Stimulated activated CD8-positive, alpha-beta memory T cell treated with anti-CD3 and anti-CD28 coated beads, Interleukin-12 subunit alpha, Interleukin-12 subunit beta, amount 100 ng/mL, for 24 hours (primary cell): ENCODE data around the gene TNS3.

ENCODE experiments used
- DNase-seq: peaks from one replicate; pipeline ENCODE4 v3.0.0-alpha.2; 2020; ENCODE audit errors: extremely low read depth

TNS3 gene

DNA sequence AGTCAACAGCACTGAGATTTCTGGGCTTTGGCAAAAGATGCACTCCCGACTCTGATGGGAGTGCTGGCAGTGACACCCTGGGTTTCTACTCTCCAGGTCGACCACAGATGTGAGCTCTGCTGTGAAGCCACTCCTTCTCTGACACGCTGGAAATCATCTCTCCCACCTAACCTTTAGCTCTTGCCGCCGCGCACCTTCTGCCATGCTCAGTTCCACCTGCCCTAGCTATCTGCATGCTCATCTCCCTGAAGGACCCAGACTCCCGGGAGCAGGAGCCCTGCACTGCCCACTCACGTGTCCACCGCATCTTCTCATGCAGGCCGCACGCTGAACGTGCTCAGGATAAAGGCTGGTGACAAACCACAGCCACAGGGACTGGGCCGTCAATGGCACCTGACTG is 174.8 kb downstream of the TNS3 start:
- no peak for DNase-seq

DNA sequence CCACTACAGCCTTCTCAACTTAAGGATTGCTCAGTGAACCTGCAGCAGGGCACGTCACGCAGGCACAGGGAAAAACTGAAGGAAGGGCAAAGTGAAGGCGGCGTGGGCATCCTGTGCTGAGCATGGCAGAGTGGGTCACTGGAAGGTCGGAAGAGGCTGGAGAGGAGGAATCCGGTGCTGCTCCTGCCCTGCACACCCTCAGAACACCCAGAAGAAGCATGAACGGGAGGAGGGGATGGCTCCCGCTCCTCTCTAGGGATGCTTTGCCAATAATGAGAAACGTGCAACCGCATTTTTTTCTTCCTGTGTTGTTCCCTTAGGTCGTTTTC is 175.1 kb downstream of the TNS3 start:
- DNase-seq = no peak

DNA sequence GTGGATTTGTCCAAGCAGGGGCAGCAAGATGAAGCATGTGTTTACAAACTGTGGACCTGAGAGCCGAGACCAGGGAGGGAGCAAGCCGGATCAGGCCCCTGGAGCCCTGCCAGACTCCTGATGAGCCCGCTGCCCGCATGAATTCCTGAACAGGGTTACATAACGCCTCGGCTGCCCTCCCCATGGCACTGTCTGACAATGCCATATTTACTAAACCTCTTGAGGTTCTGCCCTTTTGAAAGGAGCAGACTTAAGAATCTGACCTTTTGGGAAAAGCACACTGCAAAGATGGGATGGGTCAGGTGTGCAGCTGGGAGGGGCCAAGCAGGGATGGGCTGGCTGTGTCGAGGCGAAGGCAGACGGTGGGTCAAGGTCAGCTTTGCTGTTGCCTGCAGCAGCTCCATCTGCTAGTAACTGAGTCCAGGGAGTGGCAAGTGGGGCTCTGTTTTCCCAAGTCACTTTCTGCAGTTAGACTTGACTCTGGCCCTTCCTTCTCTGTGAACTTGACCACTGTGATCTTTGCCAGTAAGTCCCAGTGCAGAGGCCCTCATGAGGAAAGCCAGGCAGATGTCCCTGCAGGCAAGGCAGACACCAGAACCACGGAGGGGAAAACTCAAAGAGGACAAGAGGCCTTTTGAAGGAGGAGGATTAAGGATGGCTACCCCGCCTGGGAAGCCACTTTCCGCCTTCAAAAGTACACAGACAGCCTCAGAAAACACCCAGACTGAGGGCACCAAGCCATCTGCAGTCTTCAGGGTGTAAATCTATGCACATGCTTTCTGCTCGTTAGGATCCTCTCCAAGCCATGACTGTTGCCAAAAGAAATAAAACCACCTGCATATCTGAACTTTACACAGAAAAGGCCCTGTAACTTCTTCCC is 175.8 kb downstream of the TNS3 start:
- DNase-seq = no peak

DNA sequence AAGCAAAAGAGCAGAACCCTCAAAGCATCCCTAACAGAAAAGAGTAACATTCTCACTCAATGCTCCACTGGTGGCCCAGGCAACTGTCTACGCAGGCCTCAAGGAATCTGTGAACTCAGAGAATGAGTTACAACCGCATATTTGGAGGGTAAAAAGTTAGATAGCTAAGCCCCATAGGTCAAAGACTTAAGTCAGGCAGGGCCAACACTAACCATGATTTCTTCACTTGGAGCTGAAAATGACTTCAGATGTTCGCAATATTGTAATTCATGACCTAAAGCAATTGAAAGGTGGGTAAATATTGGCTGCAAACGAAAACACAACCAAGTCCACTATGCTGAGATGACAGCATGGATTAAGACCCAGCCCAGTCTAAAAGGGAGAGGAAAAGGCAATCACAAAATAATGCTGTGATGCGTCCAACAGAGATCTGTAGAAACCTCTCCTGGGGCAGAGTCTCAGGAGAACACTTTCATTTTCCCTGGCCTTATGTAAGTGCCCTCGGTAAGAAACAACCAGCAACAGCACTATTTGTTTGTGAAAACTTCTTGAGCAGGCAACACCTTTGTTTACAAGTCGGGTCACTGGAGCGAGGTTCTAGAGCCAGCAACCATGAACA is 176.5 kb downstream of the TNS3 start:
- no peak for DNase-seq

DNA sequence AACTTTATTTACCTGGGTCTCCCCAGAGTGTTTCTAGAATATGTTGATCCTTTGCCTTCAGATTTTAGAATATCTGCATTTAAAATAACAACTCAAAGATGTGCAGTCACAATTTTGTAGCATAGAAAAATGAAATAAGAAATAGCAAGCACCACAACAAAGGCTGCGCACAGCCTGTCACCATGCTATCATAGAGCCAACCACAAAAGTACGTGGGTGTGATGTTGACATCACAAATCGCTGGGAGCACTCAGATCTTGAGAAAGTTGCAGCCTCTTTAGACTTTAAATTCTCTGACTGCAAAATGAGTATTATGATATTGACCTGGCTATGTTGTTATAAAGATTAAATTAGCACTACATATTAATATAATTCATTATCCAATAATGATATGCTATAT is 177.9 kb downstream of the TNS3 start:
- no peak for DNase-seq

DNA sequence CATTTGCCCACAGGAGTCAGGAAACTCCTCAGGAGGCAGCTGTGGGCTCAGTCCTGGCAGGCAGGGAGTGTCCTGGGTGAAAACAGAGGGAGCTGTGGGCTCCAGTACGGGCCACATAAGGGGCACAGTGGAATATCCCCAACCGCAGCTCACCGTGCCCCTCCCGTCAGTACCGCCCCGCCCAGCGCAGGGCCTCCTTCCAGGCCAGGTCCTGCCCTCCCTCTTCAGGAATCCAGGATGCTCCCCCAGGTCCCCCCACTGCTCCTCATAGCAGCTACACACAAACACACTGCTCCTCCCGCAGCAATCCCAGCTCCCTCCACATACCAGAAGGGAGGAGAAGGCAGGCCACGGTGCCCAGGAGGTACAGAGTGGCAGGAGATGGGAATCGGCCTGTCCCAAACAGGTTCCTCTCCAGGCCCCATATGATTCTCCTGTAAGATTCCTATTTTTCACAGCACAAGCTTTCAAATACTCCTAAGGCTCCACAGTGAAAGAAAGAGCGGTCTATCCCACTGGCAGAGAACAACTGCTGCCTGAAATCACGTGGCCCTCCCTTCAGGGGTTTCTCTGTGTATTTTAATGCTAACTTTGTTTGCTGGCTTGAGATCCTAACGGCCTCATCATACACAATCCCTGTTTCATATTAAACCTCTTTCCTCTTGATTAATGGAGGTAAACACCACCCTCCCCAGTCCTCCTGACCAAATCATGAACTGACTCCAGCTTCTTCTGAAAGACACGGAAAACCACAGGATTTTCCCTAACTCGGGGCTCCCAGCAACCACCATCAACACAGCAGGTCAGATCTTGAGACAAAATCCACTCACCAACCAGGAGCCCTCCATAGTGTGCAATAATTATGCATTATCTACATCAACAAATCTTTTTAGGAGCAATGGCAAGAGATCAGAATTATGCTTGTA is 178.7 kb downstream of the TNS3 start:
- no peak for DNase-seq

DNA sequence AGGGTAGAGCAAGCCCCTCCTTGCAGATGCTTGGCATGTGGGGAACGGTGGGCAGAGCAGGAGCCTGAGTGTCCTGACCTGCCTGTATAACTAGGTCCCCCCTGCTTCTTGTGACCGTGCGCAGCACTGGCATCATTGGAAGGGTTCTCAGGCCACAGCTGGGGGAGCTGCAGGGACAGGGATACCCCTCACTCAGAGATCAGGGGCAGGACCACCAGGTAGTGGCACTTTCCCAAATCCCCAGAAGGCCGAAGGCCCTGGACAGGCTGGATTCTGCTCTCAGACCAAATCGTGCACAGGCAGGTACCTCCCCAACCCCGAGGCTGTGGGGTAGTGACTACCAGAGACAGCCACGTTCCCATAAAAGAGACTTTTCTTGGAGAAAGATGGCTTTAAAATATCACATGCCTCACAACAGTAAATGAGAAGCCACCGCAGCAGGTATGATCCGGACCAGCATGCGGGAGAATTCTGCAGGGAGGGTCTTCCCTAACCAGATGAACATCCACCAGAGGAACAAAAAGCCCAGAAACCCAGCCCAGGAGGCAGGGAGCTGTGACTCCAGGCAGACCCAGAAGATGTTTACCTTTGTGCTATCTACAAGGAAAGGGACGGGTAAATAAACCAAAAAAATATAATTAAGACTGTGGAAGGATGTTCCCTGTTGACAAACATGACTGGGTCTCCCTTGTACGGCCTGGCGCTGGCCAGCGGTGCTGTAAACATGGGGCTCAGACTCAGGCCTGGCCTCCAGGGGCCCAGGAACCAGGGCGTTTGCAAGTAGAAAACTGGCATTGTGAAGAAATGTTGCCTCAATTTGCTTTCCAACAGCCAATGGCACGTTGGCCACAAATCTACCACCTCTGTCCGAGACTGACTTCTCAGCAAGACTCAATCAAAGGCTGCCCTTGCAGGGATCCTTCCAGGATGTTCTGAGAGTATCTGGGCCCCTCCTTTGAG is 180.0 kb downstream of the TNS3 start:
- DNase-seq = no peak

DNA sequence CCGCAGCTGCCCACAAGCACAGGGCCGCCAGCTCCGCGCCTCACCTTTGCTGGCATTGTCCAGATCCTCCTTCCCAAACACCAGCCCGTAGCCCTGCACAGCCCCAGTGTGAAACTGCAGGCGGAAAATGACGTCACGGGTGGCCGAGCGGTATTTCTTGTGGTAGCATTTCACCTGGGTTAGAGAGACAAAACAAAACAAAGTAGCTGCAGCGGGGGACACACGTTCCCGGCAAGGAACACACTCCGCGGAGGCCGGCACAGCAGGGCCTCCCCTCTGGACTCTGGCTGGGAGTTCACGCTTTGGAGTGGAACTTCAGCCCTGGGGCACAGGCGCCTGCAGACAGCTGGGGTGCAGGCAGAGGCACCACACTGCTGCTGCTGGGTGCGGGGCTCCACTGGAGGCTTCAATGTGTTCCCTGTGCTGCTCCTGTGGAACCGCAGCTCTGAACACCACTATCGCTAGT is 181.1 kb downstream of the TNS3 start:
- DNase-seq = no peak

DNA sequence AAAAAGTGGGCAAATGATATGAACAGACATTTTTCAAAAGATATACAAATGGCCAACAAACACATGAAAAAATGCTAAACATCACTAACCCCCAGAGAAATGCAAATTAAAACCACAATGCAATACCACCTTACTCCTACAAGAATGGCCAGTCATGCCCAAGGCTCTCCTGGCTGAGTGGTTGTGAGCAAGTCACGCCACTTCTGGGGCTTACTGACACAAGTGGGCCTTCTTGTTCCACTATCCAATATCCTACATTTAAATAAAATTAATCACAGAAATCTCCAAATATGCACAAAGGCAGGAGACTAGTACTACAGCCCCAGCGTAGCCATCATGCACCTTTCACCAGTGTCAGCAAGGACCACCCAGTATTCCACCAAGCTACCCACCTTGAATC is 181.9 kb downstream of the TNS3 start:
- no peak for DNase-seq

DNA sequence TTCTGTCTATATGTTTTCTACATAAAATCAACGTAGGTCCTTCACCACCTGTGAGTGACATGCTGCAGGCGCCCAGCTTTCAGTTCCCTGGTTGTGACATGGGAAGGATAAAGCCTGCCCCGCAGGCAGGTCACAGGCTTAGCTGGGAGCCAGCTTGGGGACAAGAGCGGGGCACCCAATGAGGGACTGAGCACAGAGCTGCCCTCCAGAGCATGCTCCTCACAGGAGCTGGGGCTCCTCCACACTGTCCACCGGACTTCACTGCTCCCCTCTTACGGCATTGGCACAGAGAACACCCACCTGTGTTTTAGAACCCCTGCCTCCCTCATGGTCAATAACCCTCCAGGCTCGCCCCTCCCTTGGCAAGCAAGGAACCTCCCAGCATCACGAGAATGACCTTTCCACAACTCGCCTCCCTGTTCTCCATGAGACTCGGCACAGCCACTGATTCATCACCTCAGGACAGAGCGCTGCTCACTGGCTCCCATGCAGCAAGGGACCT is 187.1 kb downstream of the TNS3 start:
- DNase-seq = no peak

DNA sequence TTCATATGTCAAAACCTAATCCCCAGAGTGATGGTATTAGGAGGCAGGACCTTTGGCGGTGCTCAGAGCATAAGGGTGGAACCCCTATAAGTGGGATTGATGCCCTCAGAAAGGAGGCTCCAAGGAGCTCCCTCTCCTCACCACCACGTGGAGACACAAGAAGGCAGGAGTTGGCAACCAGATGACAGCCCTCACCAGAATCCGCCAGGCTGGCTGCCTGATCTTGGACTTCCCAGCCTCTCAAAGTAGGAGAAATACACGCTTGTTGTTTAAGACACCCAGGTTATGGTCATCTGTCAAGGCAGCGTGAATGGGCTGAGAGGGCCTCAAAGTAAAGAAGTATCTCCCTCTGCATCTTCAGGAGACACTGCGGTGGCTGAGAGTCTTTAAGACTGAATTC is 187.7 kb downstream of the TNS3 start:
- no peak for DNase-seq

DNA sequence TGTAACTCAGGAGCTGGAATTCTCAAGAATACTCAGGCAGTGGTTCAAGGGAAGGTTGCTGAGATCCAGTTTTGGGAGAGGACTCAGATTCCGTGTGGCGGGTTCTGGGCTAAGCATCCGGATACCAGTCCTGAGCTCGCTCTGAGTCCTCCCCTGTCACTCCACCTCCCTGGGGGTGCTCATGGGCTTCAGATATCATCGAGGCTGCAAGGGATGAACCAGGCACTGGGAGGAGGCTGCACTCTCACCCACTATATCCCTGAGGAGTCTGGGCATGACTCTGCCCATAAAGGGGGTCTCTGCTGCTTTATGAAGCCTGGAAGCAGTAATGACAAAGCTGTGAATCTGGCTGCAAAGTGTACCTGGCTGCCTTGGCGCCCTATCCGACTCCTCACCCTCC is 188.5 kb downstream of the TNS3 start:
- DNase-seq = no peak

DNA sequence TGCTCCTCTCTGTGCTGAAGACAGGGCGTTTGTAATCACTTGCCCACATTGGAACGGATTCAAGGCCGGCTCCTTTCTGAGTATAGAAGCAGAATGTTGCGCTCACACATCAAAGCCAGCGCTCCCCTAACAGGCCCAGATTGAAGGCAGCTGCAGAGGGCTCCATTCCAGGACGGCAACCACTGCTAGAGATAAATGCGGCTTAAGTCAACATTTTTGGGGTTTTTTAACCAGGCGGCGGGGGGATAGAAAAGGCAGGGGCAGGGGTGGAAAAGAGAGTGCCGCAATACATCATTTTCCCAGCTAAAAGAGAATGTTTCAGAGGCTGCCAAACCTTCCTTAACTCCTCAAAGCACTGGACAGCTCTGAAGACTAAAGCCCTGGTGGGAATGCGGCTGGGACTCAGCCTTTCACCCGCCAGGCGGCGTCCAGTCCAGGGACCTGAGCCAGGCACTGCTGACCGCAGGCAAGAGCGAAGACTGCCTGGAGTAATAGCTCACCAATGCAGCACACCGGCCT is 189.6 kb downstream of the TNS3 start:
- DNase-seq = no peak

DNA sequence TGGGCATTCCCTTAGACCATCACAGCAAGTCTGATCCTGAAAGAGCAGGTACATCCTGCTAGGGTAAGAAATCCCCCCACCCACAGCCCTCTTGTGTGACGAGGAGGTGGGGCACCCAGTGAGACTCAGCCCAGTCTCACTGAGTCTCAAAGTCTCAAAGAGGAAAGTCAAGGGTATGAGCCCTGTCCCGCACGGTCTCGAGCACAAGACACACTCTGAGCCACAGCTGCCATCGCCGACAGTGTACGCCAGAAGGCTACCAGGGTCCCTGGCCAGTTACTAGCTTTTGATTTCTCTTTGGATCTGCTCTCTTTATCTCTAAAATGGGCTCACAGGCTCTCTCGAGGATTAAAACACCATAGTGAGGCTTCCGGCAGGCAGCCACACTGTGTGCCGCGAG is 190.2 kb downstream of the TNS3 start:
- DNase-seq = no peak

DNA sequence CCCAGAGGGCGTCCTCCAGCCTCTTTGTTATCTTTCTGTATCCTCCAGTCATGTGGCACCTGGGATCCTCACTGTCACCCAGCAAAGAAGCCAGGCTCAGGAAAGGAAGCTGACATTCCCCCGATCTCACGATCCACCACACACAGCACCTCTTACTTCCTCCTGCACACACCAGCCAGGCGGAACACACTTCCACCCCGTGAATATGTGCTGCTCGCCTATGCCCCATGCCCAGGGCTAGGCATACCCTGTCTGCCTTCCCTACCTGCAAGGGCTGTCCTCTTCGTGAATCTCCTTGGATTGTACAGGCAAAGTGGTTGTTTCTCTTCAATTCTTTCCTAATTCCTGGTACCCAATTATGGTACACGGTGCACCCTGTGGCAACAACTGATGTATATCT is 191.0 kb downstream of the TNS3 start:
- no peak for DNase-seq

DNA sequence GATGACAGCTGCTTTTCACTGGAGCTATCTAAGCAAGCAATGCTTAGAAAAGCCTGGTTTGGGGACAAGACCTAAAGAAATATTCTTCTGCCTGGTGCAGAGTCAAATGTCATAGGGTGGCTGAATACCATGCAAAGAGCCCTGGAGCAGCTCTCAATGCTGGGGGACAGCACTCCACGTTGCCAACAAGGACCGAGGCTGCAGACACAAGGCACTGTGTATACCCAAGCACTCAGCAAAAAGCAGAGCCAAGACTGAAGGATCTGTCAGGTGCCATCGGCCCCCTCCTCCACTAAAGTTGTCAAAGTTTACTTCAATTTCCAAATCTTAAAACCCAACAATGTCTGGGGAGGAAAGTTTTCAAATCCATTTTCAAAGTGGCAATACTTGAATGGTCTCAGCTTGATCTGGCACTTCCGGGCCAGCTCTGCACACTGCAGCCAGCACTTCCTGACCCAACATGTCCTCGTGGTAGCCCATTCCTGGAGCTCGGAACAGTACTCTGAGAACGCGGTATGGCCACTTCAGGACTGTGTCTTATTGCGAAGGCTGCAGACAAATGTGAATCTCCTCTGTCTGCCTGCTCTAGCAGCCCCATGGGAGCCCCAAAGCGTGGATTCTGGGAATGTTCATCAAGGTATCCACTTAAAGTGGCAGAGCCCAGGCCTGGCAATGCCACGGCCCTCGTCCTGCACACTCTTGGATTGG is 191.8 kb downstream of the TNS3 start:
- DNase-seq = no peak

DNA sequence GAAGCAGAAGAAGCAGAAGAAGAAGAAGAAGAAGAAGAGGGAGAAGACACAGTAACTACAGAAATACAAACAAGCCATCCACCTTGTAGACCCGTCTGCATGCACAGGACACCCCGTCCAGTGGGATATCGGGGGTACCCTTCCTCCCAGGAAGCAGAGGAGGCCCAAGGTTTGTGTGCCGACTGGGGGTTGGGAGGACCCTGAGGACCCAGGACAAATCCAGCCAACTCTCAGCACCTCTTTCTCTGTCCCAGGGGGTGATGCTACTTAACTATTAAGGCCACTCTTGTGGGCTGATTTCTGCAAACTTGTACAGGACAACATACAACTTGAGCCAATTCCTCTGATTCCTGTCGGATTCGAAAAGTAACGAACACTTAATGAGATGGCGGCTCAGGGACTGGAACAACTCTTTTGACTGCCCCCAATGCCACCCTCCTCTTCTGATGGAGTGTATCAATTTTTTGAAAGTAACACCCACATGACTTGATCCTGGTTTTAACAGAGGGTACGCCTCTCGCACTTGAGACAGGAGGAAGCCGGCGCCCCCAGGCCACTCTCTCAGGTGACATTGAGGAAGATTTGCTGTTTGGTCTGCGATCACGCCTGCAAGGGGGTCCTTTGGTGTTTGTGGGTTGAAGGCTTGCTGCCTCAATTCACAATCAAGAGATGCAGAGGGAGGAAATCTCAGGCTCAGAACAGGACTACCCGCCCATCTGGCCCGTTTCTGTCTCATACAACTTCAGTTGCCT is 192.6 kb downstream of the TNS3 start:
- no peak for DNase-seq

DNA sequence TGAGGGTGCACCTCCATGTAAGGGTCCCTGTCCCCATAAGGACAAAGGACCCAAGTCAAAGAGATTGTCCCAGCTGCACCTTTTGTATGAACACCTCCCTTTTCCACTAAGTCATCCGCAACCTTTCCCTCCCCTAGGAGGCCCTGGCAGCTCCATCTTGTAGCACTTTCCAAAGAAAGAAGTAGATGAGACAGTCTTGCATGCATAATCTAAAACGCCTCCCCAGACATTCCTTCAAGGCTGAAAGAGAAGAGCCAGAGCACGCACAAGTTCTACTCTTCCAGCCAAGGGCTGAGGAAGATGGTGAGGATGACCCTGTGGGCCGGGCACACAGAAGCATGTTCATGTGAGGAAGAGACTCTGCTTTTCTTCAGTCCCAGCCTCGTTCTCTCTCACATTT is 194.4 kb downstream of the TNS3 start:
- DNase-seq = no peak

DNA sequence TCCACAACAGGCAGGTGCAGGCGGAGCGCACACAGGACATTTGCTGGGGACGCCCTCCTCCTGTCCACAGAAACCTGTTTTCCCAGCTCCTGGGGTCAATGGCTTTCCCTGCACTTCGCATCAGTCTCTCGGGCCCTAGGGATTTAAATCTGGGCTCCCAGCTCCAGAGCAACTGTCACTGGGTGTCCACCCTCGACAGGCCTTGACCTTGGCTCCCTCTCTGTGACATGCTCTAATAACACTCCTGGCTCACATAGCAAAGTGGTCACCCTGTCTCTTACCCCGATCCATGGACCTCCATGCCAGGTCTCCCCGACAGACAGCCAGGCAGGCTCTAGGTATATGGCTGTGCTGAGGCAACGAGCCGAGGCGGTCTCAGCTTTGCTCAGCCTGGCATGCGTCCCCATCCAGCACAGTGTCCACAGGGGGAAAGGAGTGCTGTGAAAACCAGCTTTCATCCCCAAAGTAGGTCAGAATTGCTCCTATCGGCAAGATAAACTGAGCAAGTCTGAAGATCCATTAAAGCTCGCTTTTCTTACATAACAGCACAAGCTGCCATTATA is 195.6 kb downstream of the TNS3 start:
- DNase-seq = no peak
